Airway epithelial cell (primary cell): ENCODE results near the gene IRF5. TPM values are rescaled to one million over a fixed set of nuclear protein-coding genes. Genes with fewer than 3 reads are reported as not detected.

Experiments used
- total RNA-seq: library from RNA; depleted of rRNA; stranded (reverse); fragments of >200 nt; gene quantifications from 2 replicates; pipeline ENCODE4 v1.2.3, GENCODE V29; 2015

IRF5 gene
- 16.3 and 19.5 TPM in 2 replicates for total RNA-seq

GRCh38 chr7:128937647-128938543 is at the start of gene IRF5:
Gene IRF5, plus strand, starts transcription at chr7:128937927. Its CDS starts 4,155 bp downstream, at chr7:128942082.

GRCh38 chr7:128910569-128910945 is 27.2 kb upstream of the IRF5 start, which contains the start of gene KCP:
Gene KCP, minus strand, starts transcription at chr7:128910709. Its CDS starts 33 bp downstream, at chr7:128910676.

Other genes with a start within 250 kb of the IRF5 start
- 90.0 and 114 TPM in 2 replicates for gene CALU, start 198.6 kb upstream of the IRF5 start, total RNA-seq
- gene OPN1SW, start 162.1 kb upstream of the IRF5 start, total RNA-seq, result not detected in 2 replicates
- 0.14 and 0.35 TPM in 2 replicates for gene CCDC136, start 146.0 kb upstream of the IRF5 start, total RNA-seq
- 0.84 and 0.85 TPM in 2 replicates for gene FLNC, start 107.5 kb upstream of the IRF5 start, total RNA-seq
- 129 and 178 TPM in 2 replicates for gene ATP6V1F, start 75.1 kb upstream of the IRF5 start, total RNA-seq
- 0.42 and 0.49 TPM in 2 replicates for gene KCP, start 27.2 kb upstream of the IRF5 start, total RNA-seq
- gene TNPO3, start 117.2 kb downstream of the IRF5 start, total RNA-seq, result 39.1 and 41.4 TPM in 2 replicates
- 6.2 TPM in 2 replicates for gene TSPAN33, start 206.8 kb downstream of the IRF5 start, total RNA-seq